K562 (cell line): Measurements from ENCODE around the gene FBXO22. TPM values are rescaled to one million over a fixed set of nuclear protein-coding genes. Genes with fewer than 3 reads are reported as not detected.

Source experiments
- BACH1 ChIP-seq: fragments of 200-800 bp; sonication (Bioruptor generic); IDR thresholded peaks from 2 replicates; pipeline ENCODE4 v1.6.1; 2016; ENCODE audit warnings: missing genetic modification characterization, missing compliant biosample characterization
- C11orf30 ChIP-seq: fragments of 450-650 bp; IDR thresholded peaks from 2 replicates; pipeline ENCODE4 v1.6.1; 2016; ENCODE audit warnings: low read depth, mild to moderate bottlenecking
- CBX2 ChIP-seq: fragments of 200-600 bp; sonication (generic); IDR thresholded peaks from one replicate; pipeline ENCODE4 v1.6.1; 2012; ENCODE audit warnings: mild to moderate bottlenecking, low read length, inconsistent platforms; ENCODE audit not compliant: insufficient read depth, poor library complexity, severe bottlenecking
- FOXJ3 ChIP-seq: sonication (generic); formaldehyde crosslinking; IDR thresholded peaks from 2 replicates; pipeline ENCODE4 v1.4.0; 2020; ENCODE audit warnings: mild to moderate bottlenecking, missing genetic modification reagents
- HNRNPUL1 ChIP-seq: fragments of 200-400 bp; formaldehyde crosslinking; IDR thresholded peaks from 2 replicates; pipeline ENCODE4 v1.6.1; 2017; ENCODE audit warnings: low read length
- KDM2B ChIP-seq: fragments of 250-450 bp; sonication (Bioruptor Pico); IDR thresholded peaks from 2 replicates; pipeline ENCODE4 v1.8.0; 2021; ENCODE audit warnings: mild to moderate bottlenecking, moderate library complexity
- MTF1 ChIP-seq: fragments of 250-450 bp; sonication (Bioruptor Pico); IDR thresholded peaks from 2 replicates; pipeline ENCODE4 v1.9.0; 2021; ENCODE audit warnings: moderate library complexity, mild to moderate bottlenecking, inconsistent platforms, borderline replicate concordance
- PHB ChIP-seq: fragments of 250-450 bp; sonication (Bioruptor Pico); IDR thresholded peaks from 2 replicates; pipeline ENCODE4 v1.5.0; 2021
- RBM25 ChIP-seq: fragments of 200-400 bp; formaldehyde crosslinking; IDR thresholded peaks from 2 replicates; pipeline ENCODE4 v1.6.1; 2018; ENCODE audit warnings: low read length, low read depth, moderate library complexity; ENCODE audit not compliant: severe bottlenecking
- SMAD4 ChIP-seq: fragments of 250-450 bp; sonication (Bioruptor Pico); conservative IDR thresholded peaks from 2 replicates; pipeline ENCODE4 v1.8.0; 2021; ENCODE audit warnings: inconsistent platforms, mild to moderate bottlenecking, moderate library complexity
- ZC3H11A ChIP-seq: IDR thresholded peaks from 2 replicates; pipeline ENCODE4 v1.6.1; 2012; ENCODE audit warnings: low read depth, low read length, improper control_type of control experiment
- ZNF140 ChIP-seq: fragments of 250-450 bp; sonication (Bioruptor Pico); IDR thresholded peaks from 2 replicates; pipeline ENCODE4 v1.8.0; 2021; ENCODE audit warnings: moderate library complexity, mild to moderate bottlenecking, inconsistent platforms
- ZNF184 ChIP-seq: sonication (generic); formaldehyde crosslinking; IDR thresholded peaks from 2 replicates; pipeline ENCODE4 v1.5.0; 2020; ENCODE audit warnings: missing genetic modification reagents
- ZNF780A ChIP-seq: fragments of 250-450 bp; sonication (Bioruptor Pico); IDR thresholded peaks from 2 replicates; pipeline ENCODE4 v1.5.0; 2021; ENCODE audit warnings: mild to moderate bottlenecking
- polyA plus RNA-seq, 8 experiments: library from polyadenylated mRNA; depleted of rRNA in 4 of 8; stranded (reverse) in 5 of 8; unstranded in 3 of 8; fragments of >200 nt; fragmentation: Nextera tagmentation in 2 of 8; fragmentation: Illumina TruSeq in 1 of 8; extraction: Ambion mirVana in 2 of 8; extraction: Trizol in 1 of 8; gene quantifications; 2 replicates each; pipeline versions ENCODE4 v1.2.1 to v1.2.3, GENCODE V29; 2011 to 2014; ENCODE audit warnings: inconsistent platforms in 1 of 8, missing spikeins in 1 of 8
- total RNA-seq, 7 experiments: library from RNA; depleted of rRNA in 6 of 7; stranded (reverse); fragments of >200 nt in 6 of 7; fragmentation: Illumina TruSeq in 2 of 7; extraction: Trizol in 2 of 7; gene quantifications; 2 replicates each; pipeline versions ENCODE4 v1.2.1 to v1.2.3, GENCODE V29; 2011 to 2021; ENCODE audit warnings: low replicate concordance in 1 of 7
- TF ChIP-seq, protein P1 (sequence below): sonication (generic); formaldehyde crosslinking; IDR thresholded peaks from 2 replicates; pipeline ENCODE4 v1.8.0; 2023; ENCODE audit warnings: mild to moderate bottlenecking, missing genetic modification reagents
- TF ChIP-seq, protein P2 (sequence below): sonication (generic); formaldehyde crosslinking; IDR thresholded peaks from 2 replicates; pipeline ENCODE4 v1.9.0; 2022; ENCODE audit warnings: mild to moderate bottlenecking, missing genetic modification reagents
- TF ChIP-seq, protein P3 (sequence below): fragments of 450-650 bp; formaldehyde crosslinking; conservative IDR thresholded peaks from 2 replicates; pipeline ENCODE4 v1.4.0; 2022; ENCODE audit warnings: mild to moderate bottlenecking, missing genetic modification characterization
- TF ChIP-seq, protein P4 (sequence below): IDR thresholded peaks from 2 replicates; pipeline ENCODE4 v1.6.1; 2011; ENCODE audit not compliant: insufficient read length; ENCODE audit errors: extremely low read depth
- TF ChIP-seq, protein P5 (sequence below): sonication (generic); formaldehyde crosslinking; IDR thresholded peaks from 2 replicates; pipeline ENCODE4 v1.8.1; 2023; ENCODE audit warnings: mild to moderate bottlenecking, missing genetic modification reagents

Gene FBXO22
- total and polyA plus RNA-seq, 9 of the 15 experiments (the other 6 are each of a cell fraction or from before 2014, with no cell fraction given), result 24.4 to 99.4 (median 66.5) TPM

DNA sequence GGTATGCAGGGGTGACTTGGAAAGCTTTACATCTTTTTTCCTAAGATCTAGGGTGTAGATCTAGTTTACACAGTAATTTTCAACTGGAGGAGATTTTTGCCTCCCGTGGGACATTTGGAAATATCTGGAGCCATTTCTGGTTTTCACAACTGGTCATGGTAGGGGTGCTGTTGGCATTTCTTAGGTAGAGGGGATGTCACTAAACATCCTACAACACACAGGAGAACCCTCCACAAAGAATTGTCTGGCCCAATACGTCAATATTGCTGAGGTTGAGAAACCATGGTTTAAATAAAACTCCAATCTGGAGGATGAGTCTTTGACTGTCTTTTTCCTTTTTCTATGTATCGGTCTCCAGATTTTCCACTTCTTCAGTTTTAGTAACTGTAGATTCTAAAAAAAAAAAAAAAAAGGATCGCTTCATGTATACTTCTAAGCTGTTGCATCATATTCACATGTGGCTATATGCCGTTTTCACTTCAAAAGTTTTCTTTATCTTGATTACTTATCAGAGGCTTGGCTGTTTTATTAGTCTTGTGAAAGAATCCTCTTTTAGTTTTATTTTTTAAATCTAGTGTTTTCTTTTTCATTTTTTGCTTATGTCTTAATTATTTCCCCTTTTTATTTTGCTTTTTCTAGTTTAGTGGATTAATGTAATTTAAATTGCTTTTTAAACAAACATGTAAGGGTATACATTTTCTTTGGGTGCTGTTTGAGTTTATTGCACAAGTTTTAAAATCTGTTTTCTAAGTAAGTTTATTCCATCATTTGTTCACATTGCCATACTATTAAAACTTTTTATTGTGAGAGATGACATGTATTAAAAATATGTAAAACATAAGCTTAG lies 39.2 kb upstream of the FBXO22 start (continued):
- TF ChIP-seq, protein P1, sequence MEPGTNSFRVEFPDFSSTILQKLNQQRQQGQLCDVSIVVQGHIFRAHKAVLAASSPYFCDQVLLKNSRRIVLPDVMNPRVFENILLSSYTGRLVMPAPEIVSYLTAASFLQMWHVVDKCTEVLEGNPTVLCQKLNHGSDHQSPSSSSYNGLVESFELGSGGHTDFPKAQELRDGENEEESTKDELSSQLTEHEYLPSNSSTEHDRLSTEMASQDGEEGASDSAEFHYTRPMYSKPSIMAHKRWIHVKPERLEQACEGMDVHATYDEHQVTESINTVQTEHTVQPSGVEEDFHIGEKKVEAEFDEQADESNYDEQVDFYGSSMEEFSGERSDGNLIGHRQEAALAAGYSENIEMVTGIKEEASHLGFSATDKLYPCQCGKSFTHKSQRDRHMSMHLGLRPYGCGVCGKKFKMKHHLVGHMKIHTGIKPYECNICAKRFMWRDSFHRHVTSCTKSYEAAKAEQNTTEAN (CRISPR knock-in tag), result no peak
- TF ChIP-seq ZNF184 (CRISPR knock-in tag) (no peak), SMAD4 (CRISPR knock-in tag) (peak; percentile 45; the same call in 1 of the 2 replicates), RBM25 (no peak), KDM2B (CRISPR knock-in tag) (no peak), MTF1 (CRISPR knock-in tag) (no peak), ZC3H11A (no peak), BACH1 (tag) (no peak), ZNF140 (CRISPR knock-in tag) (no peak), HNRNPUL1 (no peak), PHB (CRISPR knock-in tag) (no peak), C11orf30 (peak; percentile 43; the same call in 1 of the 2 replicates), CBX2 (no peak), ZNF780A (CRISPR knock-in tag) (no peak), FOXJ3 (CRISPR knock-in tag) (no peak)
- TF ChIP-seq, protein P2, sequence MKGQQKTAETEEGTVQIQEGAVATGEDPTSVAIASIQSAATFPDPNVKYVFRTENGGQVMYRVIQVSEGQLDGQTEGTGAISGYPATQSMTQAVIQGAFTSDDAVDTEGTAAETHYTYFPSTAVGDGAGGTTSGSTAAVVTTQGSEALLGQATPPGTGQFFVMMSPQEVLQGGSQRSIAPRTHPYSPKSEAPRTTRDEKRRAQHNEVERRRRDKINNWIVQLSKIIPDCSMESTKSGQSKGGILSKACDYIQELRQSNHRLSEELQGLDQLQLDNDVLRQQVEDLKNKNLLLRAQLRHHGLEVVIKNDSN (CRISPR knock-in tag), result no peak
- TF ChIP-seq, protein P3, sequence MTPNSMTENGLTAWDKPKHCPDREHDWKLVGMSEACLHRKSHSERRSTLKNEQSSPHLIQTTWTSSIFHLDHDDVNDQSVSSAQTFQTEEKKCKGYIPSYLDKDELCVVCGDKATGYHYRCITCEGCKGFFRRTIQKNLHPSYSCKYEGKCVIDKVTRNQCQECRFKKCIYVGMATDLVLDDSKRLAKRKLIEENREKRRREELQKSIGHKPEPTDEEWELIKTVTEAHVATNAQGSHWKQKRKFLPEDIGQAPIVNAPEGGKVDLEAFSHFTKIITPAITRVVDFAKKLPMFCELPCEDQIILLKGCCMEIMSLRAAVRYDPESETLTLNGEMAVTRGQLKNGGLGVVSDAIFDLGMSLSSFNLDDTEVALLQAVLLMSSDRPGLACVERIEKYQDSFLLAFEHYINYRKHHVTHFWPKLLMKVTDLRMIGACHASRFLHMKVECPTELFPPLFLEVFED, result no peak
- TF ChIP-seq, protein P4, sequence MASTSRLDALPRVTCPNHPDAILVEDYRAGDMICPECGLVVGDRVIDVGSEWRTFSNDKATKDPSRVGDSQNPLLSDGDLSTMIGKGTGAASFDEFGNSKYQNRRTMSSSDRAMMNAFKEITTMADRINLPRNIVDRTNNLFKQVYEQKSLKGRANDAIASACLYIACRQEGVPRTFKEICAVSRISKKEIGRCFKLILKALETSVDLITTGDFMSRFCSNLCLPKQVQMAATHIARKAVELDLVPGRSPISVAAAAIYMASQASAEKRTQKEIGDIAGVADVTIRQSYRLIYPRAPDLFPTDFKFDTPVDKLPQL, result no peak
- TF ChIP-seq, protein P5, sequence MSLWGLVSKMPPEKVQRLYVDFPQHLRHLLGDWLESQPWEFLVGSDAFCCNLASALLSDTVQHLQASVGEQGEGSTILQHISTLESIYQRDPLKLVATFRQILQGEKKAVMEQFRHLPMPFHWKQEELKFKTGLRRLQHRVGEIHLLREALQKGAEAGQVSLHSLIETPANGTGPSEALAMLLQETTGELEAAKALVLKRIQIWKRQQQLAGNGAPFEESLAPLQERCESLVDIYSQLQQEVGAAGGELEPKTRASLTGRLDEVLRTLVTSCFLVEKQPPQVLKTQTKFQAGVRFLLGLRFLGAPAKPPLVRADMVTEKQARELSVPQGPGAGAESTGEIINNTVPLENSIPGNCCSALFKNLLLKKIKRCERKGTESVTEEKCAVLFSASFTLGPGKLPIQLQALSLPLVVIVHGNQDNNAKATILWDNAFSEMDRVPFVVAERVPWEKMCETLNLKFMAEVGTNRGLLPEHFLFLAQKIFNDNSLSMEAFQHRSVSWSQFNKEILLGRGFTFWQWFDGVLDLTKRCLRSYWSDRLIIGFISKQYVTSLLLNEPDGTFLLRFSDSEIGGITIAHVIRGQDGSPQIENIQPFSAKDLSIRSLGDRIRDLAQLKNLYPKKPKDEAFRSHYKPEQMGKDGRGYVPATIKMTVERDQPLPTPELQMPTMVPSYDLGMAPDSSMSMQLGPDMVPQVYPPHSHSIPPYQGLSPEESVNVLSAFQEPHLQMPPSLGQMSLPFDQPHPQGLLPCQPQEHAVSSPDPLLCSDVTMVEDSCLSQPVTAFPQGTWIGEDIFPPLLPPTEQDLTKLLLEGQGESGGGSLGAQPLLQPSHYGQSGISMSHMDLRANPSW, result no peak
